ENCODE results near the gene IGFBP1.

DNA sequence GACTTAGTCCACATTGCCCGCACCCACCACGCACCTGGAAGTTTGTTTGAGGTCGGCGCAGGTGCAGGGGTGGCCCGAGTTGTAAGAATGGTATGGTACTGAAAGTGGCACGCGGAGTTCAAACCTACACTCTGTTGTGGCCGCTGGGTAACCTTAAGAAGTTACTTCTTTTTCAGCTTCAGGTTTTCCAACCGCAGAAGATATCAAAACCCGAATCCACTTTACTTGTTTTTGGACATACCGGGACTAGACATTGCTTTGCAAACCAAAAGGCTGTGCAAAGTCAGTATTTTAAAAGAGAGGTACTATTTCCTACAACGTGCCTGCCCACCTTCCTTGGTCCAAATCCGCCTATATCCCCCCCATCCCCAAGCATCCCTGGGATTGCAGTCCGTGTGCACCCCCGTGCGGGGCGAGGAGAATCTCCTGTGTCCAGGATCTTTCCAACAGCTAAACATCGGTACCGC, 31.7 kb downstream of the IGFBP1 start:
- no peak for TF ChIP-seq POLR2AphosphoS5 (IDR thresholded peaks at IDR 0.05; ENCODE audit: low read depth, low read length)
- TF ChIP-seq POLR2A (IDR thresholded peaks at IDR 0.05; ENCODE audit: low read depth, low read length), result no peak
- no peak for TF ChIP-seq TAF1 (IDR thresholded peaks at IDR 0.05; ENCODE audit: borderline replicate concordance, low read depth, low read length)

Measured in GM12892 (cell line).